Measurements from ENCODE around the gene PCDH1. TPM values are rescaled to one million over a fixed set of nuclear protein-coding genes. Genes with fewer than 3 reads are reported as not detected.

The PCDH1 gene
- total and polyA plus RNA-seq, 2 of the 8 experiments (the other 6 are each of a cell fraction or from before 2014, with no cell fraction given) = 101 to 102 TPM

GRCh38 chr5:141846031-141846430 lies 32.2 kb downstream of the PCDH1 start:
- Histone ChIP-seq H3K79me1 (ENCODE audit: low read depth, low read length) (no peaks in the 10 kb centered on the region; the same call in 1 of the 2 replicates), H3K14ac (ENCODE audit: insufficient read length) (no peak overlapping the region), H3K23me2 (ENCODE audit: low read depth, low read length) (peaks cover 8% of the 10 kb centered on the region; the same call in 1 of the 2 replicates), H3K4me1 (replicated peaks in 1 of 4; ENCODE audit: control insufficient read depth in 3 of 4, insufficient read depth in 4 of 4, low read length in 3 of 4) (peaks cover 31 to 72% (median 55%) of the 10 kb centered on the region in 4 experiments), H3K4me2 (ENCODE audit: insufficient read depth in 1 of 2, low read depth in 2 of 2, low read length in 2 of 2) (peak overlapping the region; percentile 49 to 58), H4K5ac (ENCODE audit: insufficient read length, low read depth, low read length) (peak overlapping the region; percentile 82), H2BK20ac (ENCODE audit: low read length) (peak overlapping the region; percentile 99), H4K20me1 (replicated peaks in 1 of 2; ENCODE audit: control insufficient read depth in 1 of 2, insufficient read depth in 2 of 2, low read length in 2 of 2) (no peaks in the 10 kb centered on the region), H4K91ac (replicated peaks; ENCODE audit: insufficient read length, low read length) (peak overlapping the region; percentile 90), H2AK5ac (ENCODE audit: low read depth, low read length) (peak overlapping the region; percentile 75), H3K18ac (ENCODE audit: extremely low read depth, low read length) (peak overlapping the region; percentile 95), H3K4me3 (ENCODE audit: extremely low read depth in 1 of 4, insufficient read depth in 2 of 4, low read depth in 3 of 4, low read length in 4 of 4) (peak overlapping the region in 1 of 4 experiments; percentile 42; a peak in 1 of 8 replicates), H3K36me3 (ENCODE audit: control insufficient read depth in 2 of 4, insufficient read depth in 4 of 4, low read length in 3 of 4) (no peaks in the 10 kb centered on the region), H3K27me3 (replicated peaks in 1 of 4; ENCODE audit: control insufficient read depth in 3 of 4, extremely low read depth in 1 of 4, insufficient read depth in 3 of 4, low read length in 3 of 4) (no peaks in the 10 kb centered on the region), H3K56ac (replicated peaks; ENCODE audit: insufficient read length, low read depth, low read length) (no peak overlapping the region), H3K79me2 (ENCODE audit: control insufficient read depth in 1 of 2, insufficient read depth in 2 of 2, low read length in 2 of 2) (peaks cover 0 to 8% of the 10 kb centered on the region in 2 experiments; a peak in 1 of 4 replicates), H4K8ac (ENCODE audit: extremely low read depth, insufficient read depth, low read length) (0 out of 2 replicates have a peak overlapping the region, but pooled peaks have one; percentile 22), H2AFZ (ENCODE audit: low read length) (no peak overlapping the region), H2BK5ac (ENCODE audit: low read depth, low read length) (peak overlapping the region; percentile 92; the same call in 1 of the 2 replicates), H3K9me3 (ENCODE audit: insufficient read depth in 2 of 2, low read depth in 1 of 2, low read length in 1 of 2) (no peaks in the 10 kb centered on the region), H3K9ac (replicated peaks in 1 of 4; ENCODE audit: extremely low read depth in 1 of 4, low read depth in 3 of 4, low read length in 3 of 4) (peak overlapping the region in 2 of 4 experiments; percentile 35 to 64; a peak in 3 of 7 replicates), H2BK15ac (ENCODE audit: low read length) (0 out of 2 replicates have a peak overlapping the region, but pooled peaks have one; percentile 25), H3K4ac (replicated peaks; ENCODE audit: insufficient read length, low read depth, low read length) (peak overlapping the region; percentile 79), H3K27ac (ENCODE audit: low read depth, low read length) (peak overlapping the region; percentile 64), H3K23ac (ENCODE audit: insufficient read length) (no peak overlapping the region), H2BK120ac (replicated peaks; ENCODE audit: low read depth, low read length) (peak overlapping the region; percentile 30), H2BK12ac (ENCODE audit: low read depth, low read length) (peak overlapping the region; percentile 99)
- FAIRE-seq (no peak), DNase-seq (ENCODE audit: low read depth in 1 of 2, low spot score in 2 of 2) (no peak)
- CTCF ChIA-PET (ENCODE audit: partially characterized antibody) = interaction anchor here (1.0 to 17.3 kb wide), 20 partner anchors 10 to 155 kb away, joined by 3 to 273 read pairs (median 6); partner anchors contain the start of genes PCDH1 and RNF14
- 46% methylated on average over 10 of the region's 10 CpGs; no CpG with 5 or more reads in 1 of the 2 experiments for WGBS, 2 experiments (ENCODE audit: extremely low coverage in 1 of 2, insufficient coverage in 1 of 2, insufficient read length in 1 of 2, insufficient replicate concordance in 2 of 2, low coverage in 1 of 2, low lambda C conversion rate in 2 of 2, missing lambda C conversion rate in 1 of 2)
- POLR2A ChIA-PET (ENCODE audit: partially characterized antibody) = interaction anchor here (1.0 to 10.7 kb wide), 10 partner anchors 10 to 89 kb away, joined by 3 to 173 read pairs (median 6); partner anchors contain the start of gene PCDH1
- TF ChIP-seq CBX8 (IDR thresholded peaks at IDR 0.05; ENCODE audit: borderline replicate concordance, low read depth, low read length) = no peak
- TF ChIP-seq EGR1 (IDR thresholded peaks at IDR 0.05; ENCODE audit: borderline replicate concordance, low read depth, low read length) = no peak
- no peak for TF ChIP-seq SIN3A (conservative IDR thresholded peaks at IDR 0.05 in 1 of 2, IDR thresholded peaks at IDR 0.05 in 1 of 2; ENCODE audit: low read depth in 1 of 2, low read length in 2 of 2)
- TF ChIP-seq KDM4A (IDR thresholded peaks at IDR 0.05; ENCODE audit: low read depth, low read length, severe bottlenecking) = no peak
- no peak for TF ChIP-seq RFX5 (IDR thresholded peaks at IDR 0.05; ENCODE audit: borderline replicate concordance, low read depth, low read length)
- TF ChIP-seq SP2 (IDR thresholded peaks at IDR 0.05; ENCODE audit: low read length) = no peak
- no peak for TF ChIP-seq TAF7 (optimal IDR thresholded peaks at IDR 0.05; ENCODE audit: borderline replicate concordance, low read depth, low read length)
- no peak for TF ChIP-seq ZNF274 (IDR thresholded peaks at IDR 0.05; ENCODE audit: borderline replicate concordance, extremely low read depth, low read length)
- TF ChIP-seq USF2 (IDR thresholded peaks at IDR 0.05; ENCODE audit: low read length) = no peak
- TF ChIP-seq POLR2AphosphoS5 (IDR thresholded peaks at IDR 0.05; ENCODE audit: low read depth, low read length) = no peak
- no peak for TF ChIP-seq BRCA1 (IDR thresholded peaks at IDR 0.05; ENCODE audit: low read depth, low read length)
- no peak for TF ChIP-seq FOSL1 (IDR thresholded peaks at IDR 0.05; ENCODE audit: insufficient read depth, low read depth, low read length)

All from H1 (cell line).